COLO829 (cell line): ENCODE results near the gene NAALADL2.
"Not testable (repeated sequence)": the region's sequence is repeated elsewhere in the genome, so short reads cannot be mapped to it uniquely, and the experiment has no call there.

Experiments
- DNase-seq: peaks from one replicate; pipeline ENCODE4 v3.0.0; 2012; ENCODE audit warnings: low spot score

The NAALADL2 gene

GRCh38 chr3:175591375-175591774 is 732.2 kb downstream of the NAALADL2 start:
- no peak for DNase-seq

GRCh38 chr3:175593331-175593730 is 734.2 kb downstream of the NAALADL2 start:
- DNase-seq = no peak

GRCh38 chr3:175598740-175599139 is 739.6 kb downstream of the NAALADL2 start:
- DNase-seq = no peak

GRCh38 chr3:175601521-175601920 is 742.4 kb downstream of the NAALADL2 start:
- DNase-seq = peak; percentile 62

- no peak for DNase-seq
Observed at GRCh38 chr3:175605851-175606250, 746.7 kb downstream of the NAALADL2 start.

GRCh38 chr3:175606650-175607318 is 747.6 kb downstream of the NAALADL2 start:
- DNase-seq = no peak

GRCh38 chr3:175608356-175608755 is 749.2 kb downstream of the NAALADL2 start:
- DNase-seq = peak; percentile 36

- DNase-seq = no peak
Observed at GRCh38 chr3:175608911-175609310, 749.8 kb downstream of the NAALADL2 start.

- no peak for DNase-seq
Observed at GRCh38 chr3:175612487-175613196, 753.5 kb downstream of the NAALADL2 start.

GRCh38 chr3:175614107-175614506 is 755.0 kb downstream of the NAALADL2 start:
- DNase-seq = not testable (repeated sequence)

- no peak for DNase-seq
Observed at GRCh38 chr3:175617247-175617646, 758.1 kb downstream of the NAALADL2 start.

- DNase-seq = no peak
Observed at GRCh38 chr3:175619369-175619768, 760.2 kb downstream of the NAALADL2 start.

GRCh38 chr3:175620093-175620492 is 761.0 kb downstream of the NAALADL2 start:
- no peak for DNase-seq

- DNase-seq = no peak
Observed at GRCh38 chr3:175620532-175620931, 761.4 kb downstream of the NAALADL2 start.

GRCh38 chr3:175640958-175641357 is 781.8 kb downstream of the NAALADL2 start:
- DNase-seq = no peak

GRCh38 chr3:175646865-175647264 is 787.7 kb downstream of the NAALADL2 start:
- DNase-seq = no peak

GRCh38 chr3:175648899-175649298 is 789.8 kb downstream of the NAALADL2 start:
- no peak for DNase-seq

- peak; percentile 18 for DNase-seq
Observed at GRCh38 chr3:175651716-175652115, 792.6 kb downstream of the NAALADL2 start.

- DNase-seq = peak; percentile 14
Observed at GRCh38 chr3:175655351-175655750, 796.2 kb downstream of the NAALADL2 start.

- no peak for DNase-seq
Observed at GRCh38 chr3:175656461-175656860, 797.3 kb downstream of the NAALADL2 start.

- no peak for DNase-seq
Observed at GRCh38 chr3:175659670-175660350, 800.7 kb downstream of the NAALADL2 start.

- no peak for DNase-seq
Observed at GRCh38 chr3:175662815-175663214, 803.7 kb downstream of the NAALADL2 start.

GRCh38 chr3:175664911-175665310 is 805.8 kb downstream of the NAALADL2 start:
- DNase-seq = no peak
